ENCODE results near the gene SLC25A38. TPM values are rescaled to one million over a fixed set of nuclear protein-coding genes. Genes with fewer than 3 reads are reported as not detected.

SLC25A38 gene
- total RNA-seq, 4 donors from 2014 or later: 20.3 to 45.7 (median 36.1) TPM

- H3K27ac ChIP-seq (replicated peaks in 1 of 4): peak overlapping the region; percentile 78 to 88 (median 82)
- peaks cover 14 to 38% (median 31%) of the 10 kb centered on the region in 4 donors for H3K36me3 ChIP-seq
- peaks cover 24 to 35% (median 32%) of the 10 kb centered on the region in 4 donors for H3K4me1 ChIP-seq
- peak overlapping the region; percentile 65 to 77 (median 73) for H3K4me3 ChIP-seq
- 72% methylated on average over 13 of the region's 13 CpGs for WGBS
- no peaks in the 10 kb centered on the region for H3K27me3 ChIP-seq
- no peak for TF ChIP-seq POLR2AphosphoS5 (IDR thresholded peaks at IDR 0.05)
- TF ChIP-seq CTCF (IDR thresholded peaks at IDR 0.05): no peak
- TF ChIP-seq EP300 (IDR thresholded peaks at IDR 0.05): no peak
- TF ChIP-seq POLR2A (IDR thresholded peaks at IDR 0.05; ENCODE audit: low read depth): no peak
- intact Hi-C loops (cut with DNase I): loop anchor here (1.0 kb wide), 1 partner anchor 22 kb away; no protein-coding TSS in a partner anchor
- DNase-seq (ENCODE audit: extremely low spot score): no peak
- H3K9me3 ChIP-seq: no peaks in the 10 kb centered on the region
Observed at GRCh38 chr3:39405687-39406367, 22.7 kb downstream of the SLC25A38 start.

GRCh38 chr3:39406368-39407258, 23.4 kb downstream of the SLC25A38 start, which contains the start of gene RPSA:
Gene RPSA (plus strand): TSS chr3:39406720. CDS start chr3:39407654, 934 bp downstream.
- H3K27ac ChIP-seq (replicated peaks in 1 of 4): peak within 1 kb of the TSS; percentile 78 to 88 (median 82)
- TF ChIP-seq POLR2AphosphoS5 (IDR thresholded peaks at IDR 0.05): peak; percentile 95 to 99
- no peak for TF ChIP-seq EP300 (IDR thresholded peaks at IDR 0.05)
- peak; percentile 37 to 59 (median 49) for TF ChIP-seq CTCF (IDR thresholded peaks at IDR 0.05)
- peak; percentile 90 for TF ChIP-seq POLR2A (IDR thresholded peaks at IDR 0.05; ENCODE audit: low read depth)
- DNase-seq (ENCODE audit: extremely low spot score): peak; percentile 98
- under 1% methylated on average over 40 of the region's 63 CpGs for WGBS
- intact Hi-C loops (cut with DNase I): loop anchor here (1.0 kb wide), 1 partner anchor 22 kb away; no protein-coding TSS in a partner anchor
- H3K4me3 ChIP-seq: peak within 1 kb of the TSS; percentile 65 to 77 (median 73)
- no peaks in the 10 kb centered on the region for H3K9me3 ChIP-seq
- no peaks in the 10 kb centered on the region for H3K27me3 ChIP-seq
- H3K4me1 ChIP-seq: peaks cover 24 to 35% (median 32%) of the 10 kb centered on the region in 4 donors
- H3K36me3 ChIP-seq: peaks cover 22 to 39% (median 35%) of the 10 kb centered on the region in 4 donors

GRCh38 chr3:39407259-39407629, 24.1 kb downstream of the SLC25A38 start:
- H3K4me3 ChIP-seq: peak overlapping the region; percentile 65 to 77 (median 73)
- H3K36me3 ChIP-seq: peaks cover 28 to 46% (median 38%) of the 10 kb centered on the region in 4 donors
- no peak for TF ChIP-seq CTCF (IDR thresholded peaks at IDR 0.05)
- no peak for TF ChIP-seq EP300 (IDR thresholded peaks at IDR 0.05)
- TF ChIP-seq POLR2AphosphoS5 (IDR thresholded peaks at IDR 0.05): no peak
- TF ChIP-seq POLR2A (IDR thresholded peaks at IDR 0.05; ENCODE audit: low read depth): no peak
- DNase-seq (ENCODE audit: extremely low spot score): no peak
- H3K9me3 ChIP-seq: no peaks in the 10 kb centered on the region
- H3K27ac ChIP-seq (replicated peaks in 1 of 4): peak overlapping the region; percentile 78 to 88 (median 82)
- intact Hi-C loops (cut with DNase I): no loop called here
- 4% methylated on average over 9 of the region's 9 CpGs for WGBS
- H3K4me1 ChIP-seq: peaks cover 24 to 35% (median 32%) of the 10 kb centered on the region in 4 donors
- H3K27me3 ChIP-seq: no peaks in the 10 kb centered on the region

- Histone ChIP-seq H3K4me1 (peaks cover 24 to 35% (median 32%) of the 10 kb centered on the region in 4 donors), H3K9me3 (no peaks in the 10 kb centered on the region), H3K27ac (replicated peaks in 1 of 4) (peak overlapping the region; percentile 78 to 88 (median 82)), H3K36me3 (peaks cover 35 to 53% (median 44%) of the 10 kb centered on the region in 4 donors), H3K4me3 (peak overlapping the region; percentile 65 to 77 (median 73)), H3K27me3 (no peaks in the 10 kb centered on the region)
- intact Hi-C loops (cut with DNase I): no loop called here
- 73% methylated on average over 6 of the region's 6 CpGs for WGBS
- no peak for TF ChIP-seq POLR2A (IDR thresholded peaks at IDR 0.05; ENCODE audit: low read depth)
- TF ChIP-seq CTCF (IDR thresholded peaks at IDR 0.05): no peak
- TF ChIP-seq EP300 (IDR thresholded peaks at IDR 0.05): no peak
- TF ChIP-seq POLR2AphosphoS5 (IDR thresholded peaks at IDR 0.05): no peak
- DNase-seq (ENCODE audit: extremely low spot score): no peak
Observed at GRCh38 chr3:39407773-39408492, 24.8 kb downstream of the SLC25A38 start.

Measured in esophagus muscularis mucosa (tissue), 4 donors.